Neural cell (in vitro differentiated cells): ENCODE measurements around the gene SOBP. TPM values are rescaled to one million over a fixed set of nuclear protein-coding genes. Genes with fewer than 3 reads are reported as not detected.

Source experiments
- H2AFZ ChIP-seq: fragments of 200-600, 300-800 bp; sonication (generic), shearing (Covaris generic); 2 replicates; pipeline ENCODE4 v1.6.0; 2014; ENCODE audit warnings: low read depth, mild to moderate bottlenecking, antibody characterized with exemption, low read length, moderate library complexity
- H3F3A ChIP-seq: fragments of 200-600 bp; shearing (Covaris generic); 2 replicates; pipeline ENCODE4 v1.6.1; 2016; ENCODE audit warnings: mild to moderate bottlenecking, moderate library complexity, mixed read lengths, antibody characterized with exemption, low read length; ENCODE audit not compliant: insufficient read depth, poor library complexity, severe bottlenecking
- H3K27ac ChIP-seq: fragments of 200-600, 300-800 bp; sonication (generic), shearing (Covaris generic); 2 replicates; pipeline ENCODE4 v1.5.1; 2014; ENCODE audit warnings: mild to moderate bottlenecking, low read length, moderate library complexity
- H3K27me3 ChIP-seq: fragments of 300-800, 200-600 bp; sonication (generic), shearing (Covaris generic); 2 replicates; pipeline ENCODE4 v1.6.0; 2014; ENCODE audit warnings: mild to moderate bottlenecking, low read depth, low read length, moderate library complexity; ENCODE audit not compliant: insufficient read depth
- H3K36me3 ChIP-seq: fragments of 300-800, 200-600 bp; sonication (generic), shearing (Covaris generic); 2 replicates; pipeline ENCODE4 v1.5.1; 2014; ENCODE audit warnings: mild to moderate bottlenecking, antibody characterized with exemption, low read length, moderate library complexity; ENCODE audit not compliant: insufficient read depth
- H3K4me2 ChIP-seq: fragments of 300-800, 200-600 bp; sonication (generic), shearing (Covaris generic); 2 replicates; pipeline ENCODE4 v1.6.0; 2014; ENCODE audit warnings: mild to moderate bottlenecking, low read length
- H3K4me3 ChIP-seq: fragments of 300-800, 200-600 bp; sonication (generic), shearing (Covaris generic); 2 replicates; pipeline ENCODE4 v1.5.1; 2014; ENCODE audit warnings: mild to moderate bottlenecking, low read length, moderate library complexity
- H3K79me2 ChIP-seq: fragments of 200-600 bp; shearing (Covaris generic); replicated peaks from 2 replicates; pipeline ENCODE4 v1.6.0; 2014; ENCODE audit warnings: mild to moderate bottlenecking, low read length, moderate library complexity; ENCODE audit not compliant: insufficient read depth
- H3K9ac ChIP-seq: fragments of 300-800, 200-600 bp; sonication (generic), shearing (Covaris generic); 2 replicates; pipeline ENCODE4 v1.6.1; 2016; ENCODE audit warnings: mild to moderate bottlenecking, low read length, mixed read lengths
- H3K9me2 ChIP-seq: fragments of 200-600 bp; shearing (Covaris generic); 2 replicates; pipeline ENCODE4 v1.6.1; 2016; ENCODE audit warnings: mild to moderate bottlenecking, low read length, mixed read lengths; ENCODE audit not compliant: insufficient read depth
- H3K9me3 ChIP-seq: fragments of 200-600, 300-800 bp; sonication (generic), shearing (Covaris generic); 2 replicates; pipeline ENCODE4 v1.6.1; 2016; ENCODE audit warnings: mild to moderate bottlenecking, mixed run types, low read length, moderate library complexity, mixed read lengths
- H4K20me1 ChIP-seq: fragments of 200-600 bp; shearing (Covaris generic); 2 replicates; pipeline ENCODE4 v1.6.1; 2016; ENCODE audit warnings: mild to moderate bottlenecking, mixed run types; ENCODE audit not compliant: insufficient read depth
- CTCF ChIP-seq: fragments of 450-650 bp; IDR thresholded peaks from 2 replicates; pipeline ENCODE4 v1.5.1; 2014; ENCODE audit warnings: antibody characterized with exemption, mild to moderate bottlenecking, moderate library complexity; ENCODE audit not compliant: poor library complexity, severe bottlenecking
- EP300 ChIP-seq: fragments of 450-650 bp; conservative IDR thresholded peaks from 2 replicates; pipeline ENCODE4 v1.6.1; 2014; ENCODE audit warnings: antibody characterized with exemption, mild to moderate bottlenecking, moderate library complexity; ENCODE audit not compliant: poor library complexity, severe bottlenecking
- EZH2 ChIP-seq: fragments of 200-600, 300-800 bp; shearing (Covaris generic), sonication (generic); IDR thresholded peaks from 2 replicates; pipeline ENCODE4 v1.6.1; 2014; ENCODE audit warnings: antibody characterized with exemption, low read length, borderline replicate concordance, mild to moderate bottlenecking; ENCODE audit not compliant: insufficient read depth, poor library complexity, severe bottlenecking
- MXI1 ChIP-seq: fragments of 450-650 bp; conservative IDR thresholded peaks from 2 replicates; pipeline ENCODE4 v1.6.1; 2014; ENCODE audit warnings: antibody characterized with exemption, mild to moderate bottlenecking; ENCODE audit not compliant: poor library complexity, severe bottlenecking
- POLR2AphosphoS5 ChIP-seq: IDR thresholded peaks from 2 replicates; pipeline ENCODE4 v1.6.1; 2012
- RAD21 ChIP-seq: fragments of 450-650 bp; conservative IDR thresholded peaks from 2 replicates; pipeline ENCODE4 v1.6.1; 2014; ENCODE audit warnings: antibody characterized with exemption, mild to moderate bottlenecking, moderate library complexity
- REST ChIP-seq: IDR thresholded peaks from 2 replicates; pipeline ENCODE4 v1.6.1; 2012; ENCODE audit warnings: borderline replicate concordance
- SMC3 ChIP-seq: fragments of 450-650 bp; conservative IDR thresholded peaks from 2 replicates; pipeline ENCODE4 v1.6.1; 2014; ENCODE audit warnings: antibody characterized with exemption, mild to moderate bottlenecking, moderate library complexity; ENCODE audit not compliant: poor library complexity
- TAF1 ChIP-seq: IDR thresholded peaks from 2 replicates; pipeline ENCODE4 v1.6.1; 2012; ENCODE audit warnings: low read depth
- polyA plus RNA-seq: library from polyadenylated mRNA; depleted of rRNA; stranded (reverse); fragments of >200 nt; gene quantifications from 2 replicates; pipeline ENCODE4 v1.2.3, GENCODE V29; 2014

The SOBP gene
- polyA plus RNA-seq, 1 donor from 2014 or later = 16.4 TPM

DNA sequence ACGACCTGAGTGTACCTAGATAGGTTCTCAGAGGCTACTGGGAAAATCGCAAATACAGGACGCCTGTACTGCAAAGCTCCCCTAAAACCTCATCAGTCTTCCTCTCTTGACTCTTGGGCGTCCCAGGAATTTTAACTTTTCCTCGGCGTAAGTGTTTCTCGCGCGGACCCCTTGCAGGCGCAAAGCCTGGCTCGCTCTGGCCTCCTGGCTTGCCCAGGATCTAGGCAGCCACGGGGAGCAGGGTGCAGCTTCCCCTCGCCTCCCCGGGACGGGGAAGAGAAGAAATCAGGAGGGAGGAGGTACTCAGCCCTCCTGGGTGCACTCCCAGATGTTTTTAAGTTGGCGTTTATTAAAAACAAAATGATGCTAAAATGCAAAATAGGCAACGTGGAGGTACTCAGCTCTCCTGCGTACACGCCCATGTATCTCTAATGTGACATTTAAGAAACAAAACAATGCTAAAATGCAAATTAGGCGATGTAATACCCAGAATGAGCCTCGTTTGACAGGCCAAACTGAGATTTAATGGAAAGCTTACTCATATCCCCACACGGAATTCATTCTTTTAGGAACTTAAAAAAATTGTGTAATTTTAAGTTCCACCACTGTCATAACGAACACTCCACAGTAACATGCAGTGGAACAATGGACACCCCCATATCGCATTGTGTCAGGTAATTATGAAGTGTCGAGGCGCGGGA is 1.6 kb upstream of the SOBP start:
- peaks cover 5% of the 10 kb centered on the region for H4K20me1 ChIP-seq
- H3K27me3 ChIP-seq = peaks cover 9% of the 10 kb centered on the region
- peak overlapping the region; percentile 35 for H2AFZ ChIP-seq
- H3K9me2 ChIP-seq = no peaks in the 10 kb centered on the region
- H3K9ac ChIP-seq = peak overlapping the region; percentile 93
- H3K27ac ChIP-seq = peak overlapping the region; percentile 84
- H3K4me2 ChIP-seq = peak overlapping the region; percentile 92
- H3F3A ChIP-seq = no peaks in the 10 kb centered on the region
- peaks cover 30% of the 10 kb centered on the region for H3K79me2 ChIP-seq
- H3K4me3 ChIP-seq = peak overlapping the region; percentile 83
- TF ChIP-seq TAF1 = no peak
- TF ChIP-seq SMC3 = no peak
- no peak for TF ChIP-seq EZH2
- no peak for TF ChIP-seq MXI1
- TF ChIP-seq POLR2AphosphoS5 = no peak
- no peak for TF ChIP-seq EP300
- no peak for TF ChIP-seq RAD21
- TF ChIP-seq REST = no peak
- TF ChIP-seq CTCF = no peak
- no peaks in the 10 kb centered on the region for H3K9me3 ChIP-seq
- H3K36me3 ChIP-seq = no peaks in the 10 kb centered on the region

GRCh38 chr6:107488875-107489635 is 862 bp upstream of the SOBP start:
- H3K9me3 ChIP-seq = no peaks in the 10 kb centered on the region
- H3K36me3 ChIP-seq = no peaks in the 10 kb centered on the region
- H3K27ac ChIP-seq = peak overlapping the region; percentile 84
- no peaks in the 10 kb centered on the region for H3K9me2 ChIP-seq
- H2AFZ ChIP-seq = peak overlapping the region; percentile 35
- peak overlapping the region; percentile 83 for H3K4me3 ChIP-seq
- peaks cover 5% of the 10 kb centered on the region for H4K20me1 ChIP-seq
- TF ChIP-seq EP300 (no peak), RAD21 (peak; percentile 40), MXI1 (peak; percentile 40), CTCF (no peak), POLR2AphosphoS5 (no peak), SMC3 (no peak), TAF1 (peak; percentile 48), EZH2 (no peak), REST (no peak)
- H3F3A ChIP-seq = no peaks in the 10 kb centered on the region
- H3K9ac ChIP-seq = peak overlapping the region; percentile 93
- peaks cover 38% of the 10 kb centered on the region for H3K79me2 ChIP-seq
- H3K4me2 ChIP-seq = peak overlapping the region; percentile 92
- H3K27me3 ChIP-seq = peaks cover 9% of the 10 kb centered on the region
